Fibroblast of the aortic adventitia (primary cell): ENCODE measurements around the gene MCC. TPM values are rescaled to one million over a fixed set of nuclear protein-coding genes. Genes with fewer than 3 reads are reported as not detected.
A peak's percentile ranks its signal among the peaks of the same experiment; 100 is the strongest.

Experiments used
- DNase-seq: peaks from one replicate; pipeline ENCODE4 v3.0.0-alpha.2; 2010; ENCODE audit warnings: low read depth
- H3K4me3 ChIP-seq: 2 replicates; pipeline ENCODE4 v1.5.1; 2011; ENCODE audit warnings: low read depth, mild to moderate bottlenecking, control low read depth, low read length, moderate library complexity
- total RNA-seq: library from RNA; depleted of rRNA; stranded (reverse); fragments of >200 nt; gene quantifications from 2 replicates; pipeline ENCODE4 v1.2.3, GENCODE V29; 2012; ENCODE audit warnings: low replicate concordance
- TF ChIP-seq, protein P1 (sequence below): IDR thresholded peaks from 2 replicates; pipeline ENCODE4 v1.5.1; 2011; ENCODE audit warnings: mild to moderate bottlenecking, low read length, control low read depth, inconsistent platforms; ENCODE audit not compliant: insufficient read depth

The MCC gene
- total RNA-seq, 1 donor, result 62.4 TPM

DNA sequence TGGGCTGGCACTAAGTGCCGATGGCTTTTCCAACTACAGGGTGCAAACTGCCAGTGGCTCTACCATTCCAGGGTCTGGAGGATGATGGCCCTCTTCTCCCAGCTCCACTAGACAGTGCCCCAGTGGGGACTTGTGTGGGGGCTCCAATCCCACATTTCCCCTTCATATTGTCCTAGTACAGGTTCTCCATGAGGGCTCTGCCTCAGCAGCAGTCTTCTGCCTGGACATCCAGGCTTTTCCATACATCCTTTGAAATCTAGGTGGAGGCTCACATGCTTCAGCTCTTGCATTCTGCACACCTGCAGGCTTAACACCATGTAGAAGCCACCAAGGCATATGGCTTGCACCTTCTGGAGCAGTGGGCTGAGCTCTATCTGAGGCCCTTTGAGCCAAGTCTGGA is 123.8 kb downstream of the MCC start:
- TF ChIP-seq, protein P1, sequence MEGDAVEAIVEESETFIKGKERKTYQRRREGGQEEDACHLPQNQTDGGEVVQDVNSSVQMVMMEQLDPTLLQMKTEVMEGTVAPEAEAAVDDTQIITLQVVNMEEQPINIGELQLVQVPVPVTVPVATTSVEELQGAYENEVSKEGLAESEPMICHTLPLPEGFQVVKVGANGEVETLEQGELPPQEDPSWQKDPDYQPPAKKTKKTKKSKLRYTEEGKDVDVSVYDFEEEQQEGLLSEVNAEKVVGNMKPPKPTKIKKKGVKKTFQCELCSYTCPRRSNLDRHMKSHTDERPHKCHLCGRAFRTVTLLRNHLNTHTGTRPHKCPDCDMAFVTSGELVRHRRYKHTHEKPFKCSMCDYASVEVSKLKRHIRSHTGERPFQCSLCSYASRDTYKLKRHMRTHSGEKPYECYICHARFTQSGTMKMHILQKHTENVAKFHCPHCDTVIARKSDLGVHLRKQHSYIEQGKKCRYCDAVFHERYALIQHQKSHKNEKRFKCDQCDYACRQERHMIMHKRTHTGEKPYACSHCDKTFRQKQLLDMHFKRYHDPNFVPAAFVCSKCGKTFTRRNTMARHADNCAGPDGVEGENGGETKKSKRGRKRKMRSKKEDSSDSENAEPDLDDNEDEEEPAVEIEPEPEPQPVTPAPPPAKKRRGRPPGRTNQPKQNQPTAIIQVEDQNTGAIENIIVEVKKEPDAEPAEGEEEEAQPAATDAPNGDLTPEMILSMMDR, result no peak
- DNase-seq, result no peak

DNA sequence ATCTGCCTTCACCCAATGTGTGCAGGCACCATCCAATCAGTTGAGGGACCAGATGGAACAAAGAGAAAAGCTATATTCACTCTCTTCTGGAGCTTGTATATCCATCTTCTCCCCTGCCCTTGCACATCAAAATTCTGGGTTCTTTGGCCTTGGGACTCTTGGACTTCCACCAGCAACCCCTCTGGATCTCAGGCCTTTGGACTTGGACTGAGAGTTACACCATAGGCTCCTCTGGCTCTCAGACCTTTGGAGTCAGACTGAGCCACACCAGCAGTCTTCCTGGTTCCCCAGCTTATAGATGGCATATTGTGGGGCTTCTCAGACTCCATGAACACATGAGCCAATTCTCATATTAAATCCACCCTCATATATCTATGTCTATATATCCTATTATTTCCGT is 126.6 kb downstream of the MCC start:
- no peak overlapping the region for H3K4me3 ChIP-seq
- TF ChIP-seq, protein P1, result no peak
- no peak for DNase-seq

More for the DNA sequence above, 123.8 kb downstream of the MCC start:
- no peak overlapping the region for H3K4me3 ChIP-seq

DNA sequence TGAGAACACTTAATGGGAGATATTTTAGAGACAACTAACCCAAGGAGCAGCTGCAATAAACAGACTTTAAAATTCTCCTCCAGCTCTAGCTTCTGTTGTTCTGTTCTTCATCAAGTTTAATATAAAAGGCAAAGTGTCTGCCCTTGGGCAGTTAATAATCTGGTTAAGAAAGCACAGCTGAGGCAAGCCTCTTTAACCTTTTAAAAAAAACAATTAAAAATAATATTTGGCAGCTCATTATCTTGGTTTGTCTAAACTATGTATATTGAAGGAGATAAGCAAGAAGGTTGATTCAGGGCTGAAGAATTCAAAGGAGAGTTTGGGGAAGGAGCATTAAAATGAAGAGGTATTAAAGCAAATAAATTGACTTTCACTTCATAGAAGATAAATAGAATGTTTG is 128.8 kb downstream of the MCC start:
- TF ChIP-seq, protein P1, result no peak
- H3K4me3 ChIP-seq, result no peak overlapping the region
- peak; percentile 86 for DNase-seq

DNA sequence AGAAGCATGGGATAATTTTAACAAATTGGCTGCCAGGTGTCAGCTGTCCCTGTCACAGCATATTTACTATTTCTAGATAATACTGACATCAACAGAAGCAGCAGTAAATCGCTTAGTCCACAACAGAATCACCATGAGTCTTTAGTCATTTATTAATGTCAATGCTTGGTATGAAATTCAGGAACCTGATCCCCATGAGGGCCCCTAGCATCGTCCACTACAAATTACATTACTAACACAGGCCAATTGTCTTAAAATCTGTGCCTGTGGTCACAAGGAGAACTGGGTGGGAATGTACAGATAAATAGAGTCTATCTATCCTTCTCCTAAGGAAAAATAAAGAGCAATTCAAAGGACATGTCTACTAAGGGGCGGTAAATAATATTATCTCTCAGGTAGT is 129.6 kb downstream of the MCC start:
- TF ChIP-seq, protein P1, result no peak
- no peak overlapping the region for H3K4me3 ChIP-seq
- no peak for DNase-seq

DNA sequence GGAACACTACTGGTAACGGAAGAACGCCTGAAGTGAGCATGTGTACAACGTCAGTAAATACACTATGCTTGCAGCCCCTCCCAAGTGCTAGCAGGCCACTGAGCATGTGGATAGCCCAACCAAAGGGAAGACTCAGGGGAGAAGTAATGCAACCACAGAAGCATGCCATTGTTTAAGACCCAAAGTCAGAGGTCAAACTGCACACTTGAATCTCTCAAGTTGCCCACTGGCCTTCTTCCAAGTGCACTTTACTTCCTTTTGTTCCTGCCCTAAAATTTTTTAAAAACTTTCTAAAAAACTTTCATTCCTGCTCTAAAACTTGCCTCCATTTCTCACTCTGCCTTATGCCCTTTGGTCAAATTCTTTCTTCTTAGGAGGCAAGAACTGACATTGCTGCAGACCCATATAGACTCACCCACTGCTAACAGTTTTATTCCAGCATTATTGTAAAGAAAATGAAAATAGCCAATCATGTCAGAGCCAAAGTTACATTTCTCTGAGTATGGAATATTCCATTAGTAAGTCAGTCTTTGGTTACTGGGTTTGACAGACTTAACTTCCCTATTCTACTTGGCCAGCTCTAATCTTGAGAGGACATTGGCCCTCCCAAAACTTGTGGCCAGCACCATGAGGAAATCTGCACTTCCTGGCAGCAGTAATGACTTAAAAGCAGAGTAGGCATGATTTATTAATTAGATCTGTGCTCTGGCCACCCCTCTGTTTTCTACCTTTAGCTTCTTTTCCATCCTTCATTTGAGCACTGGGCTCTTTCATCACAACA is 130.4 kb downstream of the MCC start:
- no peak overlapping the region for H3K4me3 ChIP-seq
- TF ChIP-seq, protein P1, result no peak
- peak; percentile 69 for DNase-seq

DNA sequence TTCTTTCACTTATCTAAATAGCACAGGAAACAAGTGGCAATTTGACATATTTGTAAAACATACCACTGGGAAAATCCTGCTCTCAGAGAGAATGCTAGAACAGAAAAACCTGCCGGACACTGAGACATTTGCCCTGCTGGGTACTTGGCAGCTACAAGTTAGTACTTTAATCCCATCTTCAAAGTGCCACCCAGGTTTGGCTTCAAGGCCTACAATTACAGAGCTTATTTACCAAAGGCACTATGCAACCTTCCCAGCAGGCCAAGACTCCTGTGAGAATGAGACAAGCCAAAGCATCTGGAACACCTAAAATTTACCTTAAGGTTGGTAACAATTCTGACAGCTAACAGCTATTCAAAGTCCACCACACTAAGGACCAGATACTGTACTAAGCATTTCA is 131.8 kb downstream of the MCC start:
- TF ChIP-seq, protein P1, result no peak
- no peak for DNase-seq
- no peak overlapping the region for H3K4me3 ChIP-seq

DNA sequence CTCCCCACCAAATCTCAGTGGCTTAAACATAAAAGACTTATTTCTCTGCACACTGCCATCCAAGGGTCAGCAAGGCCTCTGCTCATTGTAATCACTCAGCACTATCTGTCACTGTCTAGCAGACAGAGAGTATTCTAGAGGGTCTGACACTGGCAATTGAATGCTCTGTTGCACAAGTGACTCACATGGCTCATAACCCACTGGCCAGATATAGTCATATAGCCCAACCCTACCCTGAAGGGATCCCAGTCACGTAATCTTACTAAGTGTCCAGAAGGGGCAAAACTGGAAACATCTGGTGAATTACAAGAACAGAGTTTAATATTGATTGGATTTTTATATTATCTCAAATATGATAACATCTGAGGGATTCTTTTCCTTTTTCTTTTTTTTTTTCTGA is 134.2 kb downstream of the MCC start:
- no peak overlapping the region for H3K4me3 ChIP-seq
- TF ChIP-seq, protein P1, result no peak
- DNase-seq, result peak; percentile 53
